GM21737 (cell line): ENCODE measurements around the gene DHFR.
"Not testable (repeated sequence)": the region's sequence is repeated elsewhere in the genome, so short reads cannot be mapped to it uniquely, and the experiment has no call there.

ENCODE experiments used
- ATAC-seq: cut with Tn5 transposase; IDR thresholded peaks from one replicate; pipeline ENCODE4 v1.9.1; 2021; ENCODE audit warnings: mild to moderate bottlenecking, moderate library complexity; ENCODE audit not compliant: unreplicated experiment

The DHFR gene

GRCh38 chr5:80597500-80597899 is 57.3 kb downstream of the DHFR start:
- ATAC-seq = no peak

- ATAC-seq = no peak
These were observed 60.0 kb downstream of the DHFR start for GRCh38 chr5:80594810-80595209.

- no peak for ATAC-seq
These were observed 62.0 kb downstream of the DHFR start for GRCh38 chr5:80592761-80593160.

GRCh38 chr5:80592105-80592504 is 62.7 kb downstream of the DHFR start:
- ATAC-seq = no peak

GRCh38 chr5:80591352-80591751 is 63.4 kb downstream of the DHFR start:
- ATAC-seq = no peak

GRCh38 chr5:80590766-80591165 is 64.0 kb downstream of the DHFR start:
- ATAC-seq = no peak

- no peak for ATAC-seq
These were observed 65.8 kb downstream of the DHFR start for GRCh38 chr5:80588858-80589540.

GRCh38 chr5:80584770-80585169 is 70.0 kb downstream of the DHFR start:
- ATAC-seq = no peak

- ATAC-seq = not testable (repeated sequence)
These were observed 74.5 kb downstream of the DHFR start for GRCh38 chr5:80580291-80580690.

GRCh38 chr5:80579050-80579449 is 75.7 kb downstream of the DHFR start:
- ATAC-seq = no peak

GRCh38 chr5:80577707-80578106 is 77.1 kb downstream of the DHFR start:
- no peak for ATAC-seq

GRCh38 chr5:80576383-80576782 is 78.4 kb downstream of the DHFR start:
- ATAC-seq = no peak
